ENCODE results near the gene ZAP70.
A peak's percentile ranks its signal among the peaks of the same experiment; 100 is the strongest.

Gene ZAP70

GRCh38 chr2:97743913-97744312 lies 30.5 kb downstream of the ZAP70 start:
- DNase-seq = no peak
- H3K79me1 ChIP-seq (replicated peaks; ENCODE audit: low read length, poor library complexity, severe bottlenecking) = no peaks in the 10 kb centered on the region
- H3K27ac ChIP-seq (ENCODE audit: low read length, poor library complexity, severe bottlenecking) = no peak overlapping the region
- H2BK5ac ChIP-seq (ENCODE audit: low read depth, low read length, poor library complexity, severe bottlenecking) = no peak overlapping the region
- no peaks in the 10 kb centered on the region for H3K27me3 ChIP-seq (ENCODE audit: control insufficient read depth in 1 of 2, insufficient read depth in 1 of 2, low read length in 2 of 2)
- no peak overlapping the region for H4K8ac ChIP-seq (ENCODE audit: low read length)
- H3K14ac ChIP-seq (ENCODE audit: low read length in 2 of 2) = no peak overlapping the region
- H2AFZ ChIP-seq (ENCODE audit: low read depth, low read length) = no peak overlapping the region
- H3K9me3 ChIP-seq (ENCODE audit: control insufficient read depth, low read length) = no peaks in the 10 kb centered on the region
- peaks cover 9% of the 10 kb centered on the region for H3K4me1 ChIP-seq (ENCODE audit: control insufficient read depth, insufficient read depth, low read depth, low read length)
- H3K18ac ChIP-seq (ENCODE audit: low read depth in 1 of 2, low read length in 2 of 2) = no peak overlapping the region
- no peak overlapping the region for H3K9ac ChIP-seq (ENCODE audit: low read length)
- no peak overlapping the region for H4K91ac ChIP-seq (ENCODE audit: low read length)
- no peak overlapping the region for H2BK12ac ChIP-seq (ENCODE audit: low read length in 2 of 2)
- no peak overlapping the region for H2BK15ac ChIP-seq (ENCODE audit: low read depth, poor library complexity, severe bottlenecking)
- no peak overlapping the region for H2AK5ac ChIP-seq (ENCODE audit: low read length, severe bottlenecking)
- H3K4ac ChIP-seq (ENCODE audit: low read depth in 1 of 2, low read length in 2 of 2) = no peak overlapping the region
- H3K4me3 ChIP-seq (ENCODE audit: insufficient read depth in 1 of 2, low read depth in 1 of 2, low read length in 2 of 2) = no peak overlapping the region
- no peak overlapping the region for H3K23ac ChIP-seq (ENCODE audit: low read length in 2 of 2)
- no peak overlapping the region for H3K4me2 ChIP-seq (ENCODE audit: low read length, poor library complexity, severe bottlenecking)
- WGBS = 94% methylated on average over 6 of the region's 6 CpGs
- no peak overlapping the region for H2BK120ac ChIP-seq (ENCODE audit: low read depth, low read length)
- H3K36me3 ChIP-seq (ENCODE audit: control insufficient read depth in 1 of 2, insufficient read depth in 2 of 2, low read depth in 1 of 2, low read length in 2 of 2) = peaks cover 7 to 23% of the 10 kb centered on the region in 2 experiments

- H2BK12ac ChIP-seq (ENCODE audit: low read length in 2 of 2) = no peak overlapping the region
- H2AFZ ChIP-seq (ENCODE audit: low read depth, low read length) = no peak overlapping the region
- H3K18ac ChIP-seq (ENCODE audit: low read depth in 1 of 2, low read length in 2 of 2) = no peak overlapping the region
- no peak overlapping the region for H4K91ac ChIP-seq (ENCODE audit: low read length)
- no peak overlapping the region for H2BK120ac ChIP-seq (ENCODE audit: low read depth, low read length)
- H2BK15ac ChIP-seq (ENCODE audit: low read depth, poor library complexity, severe bottlenecking) = no peak overlapping the region
- peak; percentile 35 for DNase-seq
- H2BK5ac ChIP-seq (ENCODE audit: low read depth, low read length, poor library complexity, severe bottlenecking) = no peak overlapping the region
- no peak overlapping the region for H3K23ac ChIP-seq (ENCODE audit: low read length in 2 of 2)
- WGBS = 49% methylated on average over 4 of the region's 10 CpGs
- H3K14ac ChIP-seq (ENCODE audit: low read length in 2 of 2) = no peak overlapping the region
- H3K4me1 ChIP-seq (ENCODE audit: control insufficient read depth, insufficient read depth, low read depth, low read length) = peaks cover 9% of the 10 kb centered on the region
- H4K8ac ChIP-seq (ENCODE audit: low read length) = no peak overlapping the region
- H3K27ac ChIP-seq (ENCODE audit: low read length, poor library complexity, severe bottlenecking) = no peak overlapping the region
- H3K4ac ChIP-seq (ENCODE audit: low read depth in 1 of 2, low read length in 2 of 2) = no peak overlapping the region
- no peaks in the 10 kb centered on the region for H3K79me1 ChIP-seq (replicated peaks; ENCODE audit: low read length, poor library complexity, severe bottlenecking)
- no peak overlapping the region for H3K4me2 ChIP-seq (ENCODE audit: low read length, poor library complexity, severe bottlenecking)
- no peaks in the 10 kb centered on the region for H3K27me3 ChIP-seq (ENCODE audit: control insufficient read depth in 1 of 2, insufficient read depth in 1 of 2, low read length in 2 of 2)
- peaks cover 10 to 31% of the 10 kb centered on the region in 2 experiments for H3K36me3 ChIP-seq (ENCODE audit: control insufficient read depth in 1 of 2, insufficient read depth in 2 of 2, low read depth in 1 of 2, low read length in 2 of 2)
- no peak overlapping the region for H3K4me3 ChIP-seq (ENCODE audit: insufficient read depth in 1 of 2, low read depth in 1 of 2, low read length in 2 of 2)
- H3K9ac ChIP-seq (ENCODE audit: low read length) = no peak overlapping the region
- no peaks in the 10 kb centered on the region for H3K9me3 ChIP-seq (ENCODE audit: control insufficient read depth, low read length)
- no peak overlapping the region for H2AK5ac ChIP-seq (ENCODE audit: low read length, severe bottlenecking)
Observed at GRCh38 chr2:97745474-97746174, 32.2 kb downstream of the ZAP70 start.

- 90% methylated on average over 3 of the region's 3 CpGs for WGBS
- H3K9ac ChIP-seq (ENCODE audit: low read length) = no peak overlapping the region
- H3K23ac ChIP-seq (ENCODE audit: low read length in 2 of 2) = no peak overlapping the region
- no peak overlapping the region for H2AFZ ChIP-seq (ENCODE audit: low read depth, low read length)
- H3K36me3 ChIP-seq (ENCODE audit: control insufficient read depth in 1 of 2, insufficient read depth in 2 of 2, low read depth in 1 of 2, low read length in 2 of 2) = peaks cover 10 to 48% of the 10 kb centered on the region in 2 experiments
- no peak overlapping the region for H2AK5ac ChIP-seq (ENCODE audit: low read length, severe bottlenecking)
- no peak overlapping the region for H2BK120ac ChIP-seq (ENCODE audit: low read depth, low read length)
- H4K8ac ChIP-seq (ENCODE audit: low read length) = no peak overlapping the region
- no peaks in the 10 kb centered on the region for H3K27me3 ChIP-seq (ENCODE audit: control insufficient read depth in 1 of 2, insufficient read depth in 1 of 2, low read length in 2 of 2)
- no peak overlapping the region for H3K27ac ChIP-seq (ENCODE audit: low read length, poor library complexity, severe bottlenecking)
- H3K4me2 ChIP-seq (ENCODE audit: low read length, poor library complexity, severe bottlenecking) = no peak overlapping the region
- no peak overlapping the region for H3K4me3 ChIP-seq (ENCODE audit: insufficient read depth in 1 of 2, low read depth in 1 of 2, low read length in 2 of 2)
- peaks cover 11% of the 10 kb centered on the region for H3K4me1 ChIP-seq (ENCODE audit: control insufficient read depth, insufficient read depth, low read depth, low read length)
- H3K9me3 ChIP-seq (ENCODE audit: control insufficient read depth, low read length) = no peaks in the 10 kb centered on the region
- no peak overlapping the region for H3K18ac ChIP-seq (ENCODE audit: low read depth in 1 of 2, low read length in 2 of 2)
- no peak overlapping the region for H3K14ac ChIP-seq (ENCODE audit: low read length in 2 of 2)
- no peak overlapping the region for H2BK5ac ChIP-seq (ENCODE audit: low read depth, low read length, poor library complexity, severe bottlenecking)
- H2BK12ac ChIP-seq (ENCODE audit: low read length in 2 of 2) = no peak overlapping the region
- no peaks in the 10 kb centered on the region for H3K79me1 ChIP-seq (replicated peaks; ENCODE audit: low read length, poor library complexity, severe bottlenecking)
- no peak overlapping the region for H2BK15ac ChIP-seq (ENCODE audit: low read depth, poor library complexity, severe bottlenecking)
- DNase-seq = no peak
- H4K91ac ChIP-seq (ENCODE audit: low read length) = no peak overlapping the region
- no peak overlapping the region for H3K4ac ChIP-seq (ENCODE audit: low read depth in 1 of 2, low read length in 2 of 2)
Observed at GRCh38 chr2:97747285-97747684, 33.9 kb downstream of the ZAP70 start.

- H3K9ac ChIP-seq (ENCODE audit: low read length) = no peak overlapping the region
- H3K14ac ChIP-seq (ENCODE audit: low read length in 2 of 2) = no peak overlapping the region
- no peak overlapping the region for H2AK5ac ChIP-seq (ENCODE audit: low read length, severe bottlenecking)
- no peak overlapping the region for H3K4me2 ChIP-seq (ENCODE audit: low read length, poor library complexity, severe bottlenecking)
- peak overlapping the region in 1 of 2 experiments; percentile 73 for H2BK12ac ChIP-seq (ENCODE audit: low read length in 2 of 2)
- no peaks in the 10 kb centered on the region for H3K9me3 ChIP-seq (ENCODE audit: control insufficient read depth, low read length)
- H3K79me1 ChIP-seq (replicated peaks; ENCODE audit: low read length, poor library complexity, severe bottlenecking) = no peaks in the 10 kb centered on the region
- no peak overlapping the region for H3K18ac ChIP-seq (ENCODE audit: low read depth in 1 of 2, low read length in 2 of 2)
- H2BK15ac ChIP-seq (ENCODE audit: low read depth, poor library complexity, severe bottlenecking) = no peak overlapping the region
- no peak for DNase-seq
- H2BK120ac ChIP-seq (ENCODE audit: low read depth, low read length) = no peak overlapping the region
- H4K8ac ChIP-seq (ENCODE audit: low read length) = no peak overlapping the region
- no peak overlapping the region for H3K27ac ChIP-seq (ENCODE audit: low read length, poor library complexity, severe bottlenecking)
- H2BK5ac ChIP-seq (ENCODE audit: low read depth, low read length, poor library complexity, severe bottlenecking) = no peak overlapping the region
- no peak overlapping the region for H2AFZ ChIP-seq (ENCODE audit: low read depth, low read length)
- no peak overlapping the region for H4K91ac ChIP-seq (ENCODE audit: low read length)
- H3K4ac ChIP-seq (ENCODE audit: low read depth in 1 of 2, low read length in 2 of 2) = no peak overlapping the region
- no peak overlapping the region for H3K23ac ChIP-seq (ENCODE audit: low read length in 2 of 2)
- no peaks in the 10 kb centered on the region for H3K27me3 ChIP-seq (ENCODE audit: control insufficient read depth in 1 of 2, insufficient read depth in 1 of 2, low read length in 2 of 2)
- H3K4me1 ChIP-seq (ENCODE audit: control insufficient read depth, insufficient read depth, low read depth, low read length) = peaks cover 9% of the 10 kb centered on the region
- H3K36me3 ChIP-seq (ENCODE audit: control insufficient read depth in 1 of 2, insufficient read depth in 2 of 2, low read depth in 1 of 2, low read length in 2 of 2) = peaks cover 10 to 49% of the 10 kb centered on the region in 2 experiments
- WGBS = 86% methylated on average over 3 of the region's 4 CpGs
- H3K4me3 ChIP-seq (ENCODE audit: insufficient read depth in 1 of 2, low read depth in 1 of 2, low read length in 2 of 2) = no peak overlapping the region
Observed at GRCh38 chr2:97747716-97748115, 34.3 kb downstream of the ZAP70 start.
